T1000 (cell line): ENCODE results near the gene PIERCE2.
"Not testable (repeated sequence)": the region's sequence is repeated elsewhere in the genome, so short reads cannot be mapped to it uniquely, and the experiment has no call there.

ENCODE experiments used
- DNase-seq: peaks from one replicate; lab custom pipeline; 2025; ENCODE audit warnings: mixed read lengths; lab: John Stamatoyannopoulos, UW

The PIERCE2 gene

GRCh38 chr15:55434989-55435825 is 26.9 kb downstream of the PIERCE2 start:
- no peak for DNase-seq

GRCh38 chr15:55443141-55443540 is 34.8 kb downstream of the PIERCE2 start:
- not testable (repeated sequence) for DNase-seq

GRCh38 chr15:55445936-55446335 is 37.6 kb downstream of the PIERCE2 start:
- DNase-seq, result not testable (repeated sequence)

GRCh38 chr15:55446379-55447029 is 38.2 kb downstream of the PIERCE2 start:
- not testable (repeated sequence) for DNase-seq

- not testable (repeated sequence) for DNase-seq
These were observed 38.7 kb downstream of the PIERCE2 start for GRCh38 chr15:55447030-55447394.

- no peak for DNase-seq
These were observed 49.2 kb downstream of the PIERCE2 start for GRCh38 chr15:55457401-55458022.

GRCh38 chr15:55461447-55461846 is 53.2 kb downstream of the PIERCE2 start:
- DNase-seq, result no peak

- DNase-seq, result no peak
These were observed 60.0 kb downstream of the PIERCE2 start for GRCh38 chr15:55468321-55468720.
